GM21367 (cell line): Measurements from ENCODE around the gene DTX3.
"Not testable (repeated sequence)": the region's sequence is repeated elsewhere in the genome, so short reads cannot be mapped to it uniquely, and the experiment has no call there.

Experiments
- ATAC-seq: cut with Tn5 transposase; IDR thresholded peaks from one replicate; pipeline ENCODE4 v1.9.1; 2021; ENCODE audit not compliant: unreplicated experiment

DTX3 gene

DNA sequence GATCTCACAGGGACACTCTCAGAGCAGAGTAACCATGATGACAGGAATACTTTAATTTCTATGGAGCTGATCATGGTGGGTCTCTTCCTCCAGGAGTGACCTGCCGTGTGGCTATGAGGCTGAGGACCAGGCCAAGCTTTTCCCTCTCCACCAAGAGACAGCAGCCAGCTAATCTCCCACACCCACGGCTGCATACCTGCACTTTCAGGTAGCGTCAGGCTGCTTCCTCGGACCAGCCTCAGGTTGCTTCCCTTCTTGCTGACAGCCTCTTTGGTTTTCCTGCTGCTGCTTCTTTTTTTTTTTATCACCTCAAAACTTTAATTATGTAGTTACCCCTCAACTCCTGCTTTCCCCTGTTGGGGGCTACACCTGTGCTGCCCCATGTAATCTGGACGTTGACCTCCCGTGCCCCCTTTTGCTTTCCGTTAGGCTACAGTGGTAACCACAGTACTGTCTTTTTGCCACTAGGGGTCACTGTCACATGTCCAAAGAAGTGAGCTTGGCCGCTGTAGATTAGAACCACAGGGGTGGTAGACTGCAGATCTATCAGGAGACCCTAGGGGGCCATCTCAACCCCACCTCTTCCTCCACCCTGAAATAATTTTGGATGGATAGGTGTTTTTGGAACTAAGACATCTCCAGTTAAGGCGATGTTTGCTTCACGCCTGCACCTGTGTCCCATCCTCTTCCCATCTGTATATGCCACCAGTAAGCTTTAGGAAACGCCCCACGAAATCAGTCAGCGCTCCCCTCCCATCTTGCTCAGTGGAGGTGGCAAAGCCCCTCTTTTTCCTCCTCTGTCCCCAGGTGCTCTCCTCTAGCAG lies 21.4 kb upstream of the DTX3 start:
- peak; percentile 92 for ATAC-seq

GRCh38 chr12:57584050-57584449 lies 20.6 kb upstream of the DTX3 start:
- no peak for ATAC-seq

- no peak for ATAC-seq
Observed at GRCh38 chr12:57584690-57585089, 19.9 kb upstream of the DTX3 start.

DNA sequence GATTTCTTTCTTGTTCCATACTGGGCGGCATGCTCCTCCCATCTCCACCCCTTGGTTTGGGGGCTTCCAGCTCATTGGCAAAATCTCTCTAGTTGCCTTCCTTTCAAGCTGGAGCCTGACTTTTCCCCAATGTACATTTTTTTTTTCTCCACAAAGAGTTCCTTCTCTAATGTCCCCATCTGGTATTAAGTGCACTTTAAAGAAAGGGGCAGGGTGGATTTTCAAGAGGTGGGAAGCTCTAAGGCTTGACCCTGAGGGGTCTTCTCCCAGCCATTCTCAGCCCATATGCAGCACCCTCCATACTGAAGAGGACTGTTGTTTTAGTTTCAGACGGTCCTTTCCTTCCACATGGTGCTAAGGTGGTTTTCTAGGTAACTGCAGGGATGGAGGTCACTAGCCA lies 19.5 kb upstream of the DTX3 start:
- no peak for ATAC-seq

GRCh38 chr12:57586128-57586527 lies 18.5 kb upstream of the DTX3 start:
- no peak for ATAC-seq

DNA sequence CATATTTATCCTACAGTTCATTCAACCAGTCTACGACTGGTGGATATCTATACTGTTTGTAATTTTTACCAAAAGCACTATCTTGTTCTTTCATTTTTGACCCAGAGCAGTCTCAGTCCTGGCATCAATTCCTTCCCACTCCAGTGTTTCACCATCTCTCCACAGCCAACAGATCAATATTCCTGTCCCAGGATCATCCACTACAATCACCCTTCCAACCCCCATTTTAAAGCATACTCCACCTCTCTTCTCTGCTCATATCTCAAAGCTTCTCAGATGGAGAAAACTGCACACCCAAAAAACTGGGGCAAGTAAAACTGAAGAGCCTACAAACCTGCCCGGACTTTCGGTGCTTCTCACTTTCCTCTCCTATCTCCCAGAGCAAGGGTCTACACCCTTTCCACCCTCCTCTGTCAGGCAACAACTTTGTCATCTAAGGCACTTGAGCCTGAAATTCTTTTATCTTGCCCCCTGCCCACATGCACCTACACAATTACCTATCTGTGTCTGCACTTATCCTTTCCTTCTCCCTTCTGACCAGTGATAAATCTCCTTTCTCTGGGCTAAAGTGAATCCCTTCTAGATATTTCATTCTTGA lies 17.7 kb upstream of the DTX3 start:
- ATAC-seq: no peak

- not testable (repeated sequence) for ATAC-seq
Observed at GRCh38 chr12:57588951-57589610, 15.5 kb upstream of the DTX3 start.

- no peak for ATAC-seq
Observed at GRCh38 chr12:57590479-57590863, 14.2 kb upstream of the DTX3 start.

DNA sequence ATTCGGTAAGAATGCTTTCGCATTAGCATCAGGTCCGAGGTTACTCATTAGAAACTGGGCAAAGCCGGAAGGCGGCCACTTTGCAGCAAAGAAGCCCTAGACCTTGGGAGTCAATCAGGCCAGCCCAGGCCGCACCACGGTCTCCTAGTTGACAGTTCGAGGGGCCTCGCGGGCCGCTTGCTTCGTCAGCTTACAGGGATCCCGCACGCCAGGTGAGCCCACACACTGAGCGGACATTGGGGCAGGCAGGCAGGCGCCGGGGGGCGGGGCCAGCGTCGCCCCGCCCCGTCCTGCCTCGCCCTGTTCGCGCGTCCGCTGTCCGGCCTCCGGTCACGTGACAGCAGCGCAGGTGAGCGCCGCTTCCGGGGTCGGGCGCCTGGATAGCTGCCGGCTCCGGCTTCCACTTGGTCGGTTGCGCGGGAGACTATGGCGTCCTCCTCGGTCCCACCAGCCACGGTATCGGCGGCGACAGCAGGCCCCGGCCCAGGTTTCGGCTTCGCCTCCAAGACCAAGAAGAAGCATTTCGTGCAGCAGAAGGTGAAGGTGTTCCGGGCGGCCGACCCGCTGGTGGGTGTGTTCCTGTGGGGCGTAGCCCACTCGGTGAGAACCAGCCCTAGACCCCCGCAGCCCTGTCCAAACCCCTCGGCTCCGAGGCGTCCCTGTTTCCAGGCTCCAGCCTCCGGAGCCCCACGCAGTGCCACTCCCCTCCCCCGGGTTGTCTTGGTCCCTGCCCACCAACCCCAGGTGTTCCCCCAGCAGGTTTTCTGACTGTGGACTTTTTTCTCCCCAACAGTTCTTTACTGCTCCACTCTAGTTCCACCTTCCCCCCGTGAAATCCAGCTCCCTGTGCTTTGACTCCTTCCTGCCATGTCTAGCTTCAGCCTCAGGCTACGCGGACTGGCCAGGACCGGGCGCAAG lies 13.5 kb upstream of the DTX3 start, which contains the start of gene PIP4K2C:
Gene PIP4K2C (plus strand): TSS at position 329 of the 918 bp plus-strand sequence. CDS start 98 bp downstream, at position 427.
- peak; percentile 87 for ATAC-seq

DNA sequence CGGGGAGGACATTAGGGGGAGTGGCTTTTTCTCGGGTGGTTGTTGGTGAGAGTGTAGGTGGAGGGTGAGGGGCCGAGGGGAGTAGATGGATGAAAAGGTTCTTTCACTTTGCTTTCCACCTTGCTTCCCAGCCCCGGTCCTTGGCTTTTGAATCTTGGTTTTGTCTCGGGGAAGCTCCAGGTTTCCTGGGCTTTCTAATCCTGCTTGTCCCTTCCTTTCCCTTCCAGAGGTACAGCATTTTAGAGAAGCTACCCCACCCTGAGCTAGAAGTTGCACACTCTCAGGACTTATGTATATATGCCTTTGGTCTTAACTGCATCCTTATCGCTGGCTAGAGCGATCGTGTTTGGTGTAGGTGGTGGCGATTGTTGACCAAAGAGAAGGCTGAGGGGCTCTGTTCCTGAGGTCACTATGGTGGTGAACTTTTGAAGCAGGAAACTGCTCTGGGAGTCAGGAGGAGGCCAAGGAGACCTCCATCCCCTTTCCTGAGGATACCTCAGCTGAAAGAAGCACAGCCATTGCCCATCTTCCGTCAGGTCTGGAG lies 12.8 kb upstream of the DTX3 start:
- no peak for ATAC-seq

GRCh38 chr12:57592551-57593165 lies 12.0 kb upstream of the DTX3 start:
- ATAC-seq: no peak

DNA sequence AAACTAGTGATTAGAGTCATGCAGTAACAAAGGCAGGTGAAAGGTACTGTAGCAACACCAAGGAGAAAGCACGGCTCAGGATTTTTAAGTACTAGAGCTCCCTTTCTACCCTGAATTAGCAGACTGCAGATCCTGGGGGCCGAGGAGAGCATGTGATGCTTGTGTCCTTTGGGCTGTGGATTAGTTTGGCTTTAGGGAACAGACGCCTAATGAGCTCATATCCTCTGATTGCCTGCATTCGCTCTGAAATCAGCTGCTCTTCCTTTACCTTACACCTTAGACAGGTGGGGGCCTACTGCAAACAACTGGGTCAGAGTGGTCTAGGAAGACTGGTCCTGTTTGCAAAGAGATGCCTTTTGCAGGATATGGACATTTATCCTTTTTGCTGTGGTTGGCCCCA lies 11.4 kb upstream of the DTX3 start:
- no peak for ATAC-seq

DNA sequence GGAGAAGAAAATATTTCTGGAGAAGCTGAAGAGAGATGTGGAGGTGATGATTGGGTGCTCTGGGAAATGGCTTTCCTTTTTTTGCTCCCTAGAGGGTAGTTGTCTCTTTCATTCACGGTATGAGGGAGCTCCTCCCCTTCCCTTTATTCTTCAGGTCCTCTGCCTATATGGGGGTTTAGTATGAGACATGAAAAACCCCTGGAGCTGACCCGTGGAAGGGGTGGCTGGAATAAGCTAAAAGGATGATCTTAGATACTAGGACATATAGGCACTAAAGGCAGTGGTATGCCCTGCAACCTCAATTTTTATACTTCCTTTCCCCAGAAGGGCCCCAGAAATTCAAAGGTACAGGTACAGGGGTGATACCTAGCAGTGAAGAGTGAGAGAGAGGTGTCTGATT lies 4.2 kb upstream of the DTX3 start:
- ATAC-seq: no peak

DNA sequence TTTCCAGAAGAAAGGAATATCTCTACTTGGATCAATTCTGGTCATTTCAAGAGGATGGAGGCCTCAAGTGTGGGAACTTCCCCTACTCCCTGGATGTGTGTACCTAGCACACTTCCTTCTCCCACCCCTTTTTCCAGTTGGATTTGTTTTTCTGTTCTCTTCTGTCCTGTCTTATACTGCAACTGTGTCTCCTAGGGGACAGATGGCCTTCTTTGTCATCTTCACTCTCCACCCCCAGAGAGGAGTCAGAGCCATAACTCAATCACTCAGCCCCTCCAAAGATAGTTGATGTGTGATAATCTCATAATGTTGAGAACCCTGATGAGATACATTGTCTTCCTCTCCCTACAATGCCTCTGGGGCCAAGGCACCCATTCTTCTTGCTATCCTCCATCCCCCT lies 2.1 kb upstream of the DTX3 start:
- ATAC-seq: no peak

DNA sequence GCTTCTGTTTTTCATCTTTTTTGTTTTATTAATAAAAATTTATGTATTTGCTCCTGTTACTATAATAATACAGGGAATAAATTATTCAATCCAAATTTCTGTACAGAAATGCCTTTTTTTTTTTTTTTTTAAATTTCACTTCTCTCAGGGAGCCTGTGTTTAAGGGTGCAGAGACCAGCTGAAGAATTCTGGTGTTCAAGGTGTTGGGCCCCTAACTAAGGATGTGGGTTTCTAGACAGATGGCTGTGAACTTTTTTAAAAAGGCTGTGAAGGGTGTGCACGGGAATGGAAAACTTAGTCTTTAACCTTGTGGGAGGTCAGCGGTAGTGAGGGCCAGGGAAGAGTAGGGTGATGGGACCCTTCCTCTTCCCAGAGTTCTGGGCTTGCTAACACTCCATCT lies 1.3 kb upstream of the DTX3 start:
- no peak for ATAC-seq

DNA sequence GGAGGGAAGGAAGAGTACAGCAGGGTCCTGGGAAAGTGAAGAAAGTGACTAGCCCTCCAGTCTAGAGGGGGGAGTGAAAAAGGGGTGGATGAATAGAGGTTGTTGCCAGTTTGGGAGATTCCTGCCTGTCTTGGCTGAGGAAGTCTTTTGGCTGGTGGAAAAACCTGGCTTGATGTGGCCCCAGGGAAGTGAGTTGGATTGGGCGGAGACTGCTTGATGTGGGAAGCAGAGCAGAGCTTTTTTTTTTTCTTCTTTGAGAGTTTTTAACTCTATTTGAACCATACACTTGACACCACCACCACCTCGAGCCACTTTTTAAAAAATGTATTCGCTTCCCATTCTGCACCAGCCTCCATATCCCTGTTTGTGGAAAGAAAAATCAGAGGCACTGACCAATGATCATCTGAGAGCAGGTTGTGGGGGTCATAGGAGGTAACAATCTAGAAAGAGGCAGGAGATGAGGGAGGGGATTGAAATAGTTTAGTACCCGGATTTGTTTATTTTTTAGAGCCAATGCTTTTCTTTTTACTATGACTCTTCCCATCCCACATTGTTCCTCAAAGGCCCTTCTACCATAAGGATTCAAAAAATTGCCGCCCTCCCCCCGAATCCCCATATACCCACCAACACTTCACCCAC lies 690 bp upstream of the DTX3 start:
- ATAC-seq: no peak

DNA sequence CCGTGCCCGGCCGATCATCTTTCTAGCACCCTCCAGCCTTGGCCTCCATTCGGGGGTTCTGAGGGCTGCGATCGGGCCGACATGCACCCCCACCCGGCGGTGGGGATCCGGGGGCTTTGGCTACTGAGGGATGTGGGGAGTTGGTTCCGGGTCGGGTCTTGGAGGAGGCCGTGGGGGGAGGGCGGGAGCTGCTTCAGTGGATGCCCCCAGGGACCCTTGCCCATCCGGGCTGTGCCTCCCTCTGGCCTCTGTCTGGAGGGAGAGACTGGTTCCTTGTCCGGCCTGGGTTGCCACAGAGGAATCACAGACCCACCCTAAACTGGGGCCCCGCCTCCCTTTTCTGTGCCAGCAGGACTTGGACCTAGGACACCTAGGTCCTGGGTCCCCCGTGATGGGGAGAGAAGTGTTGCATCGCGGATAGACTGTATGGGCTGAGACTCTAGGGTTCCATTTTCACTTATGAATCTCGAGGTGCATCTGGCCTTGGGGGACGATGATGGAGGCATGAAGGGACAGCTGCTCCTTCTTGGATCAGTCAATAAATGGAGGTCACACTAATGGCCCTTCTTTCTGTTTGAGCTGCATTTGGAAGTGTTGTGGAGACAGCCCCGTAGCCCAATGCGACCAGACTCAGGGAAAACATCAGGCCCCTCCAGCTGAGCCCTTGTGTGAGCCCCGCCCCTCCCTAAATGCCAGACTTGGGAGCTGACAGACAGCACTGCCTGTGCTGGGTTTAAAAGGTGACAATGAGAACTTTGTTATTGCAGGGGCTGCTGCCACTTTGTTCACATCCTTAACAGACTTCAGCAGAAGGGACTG lies 577 bp downstream of the DTX3 start:
- ATAC-seq: no peak

- ATAC-seq: no peak
Observed at GRCh38 chr12:57605811-57606311, 1.2 kb downstream of the DTX3 start.

DNA sequence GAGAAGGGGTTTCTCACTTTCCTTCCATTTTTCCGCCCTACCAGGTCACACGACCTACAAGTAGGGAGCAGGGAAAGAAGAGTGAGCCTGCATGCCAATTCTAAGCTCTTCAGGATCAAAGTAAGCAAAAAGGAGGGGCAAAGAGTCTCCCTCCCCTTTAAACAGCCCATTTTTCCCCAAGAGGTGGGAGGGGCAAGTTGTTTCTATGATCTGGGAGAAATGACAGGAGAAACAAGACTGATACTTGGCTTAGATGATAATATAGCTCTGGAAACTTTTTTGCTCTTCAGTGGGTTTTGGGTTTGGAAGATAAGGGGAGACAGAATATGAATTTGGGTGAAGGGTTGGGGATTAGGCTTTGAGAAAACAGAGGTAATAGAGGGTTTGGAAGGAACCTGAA lies 1.8 kb downstream of the DTX3 start:
- no peak for ATAC-seq
